Stimulated activated CD8-positive, alpha-beta memory T cell treated with anti-CD3 and anti-CD28 coated beads, Interleukin-7, amount 100 ng/mL, for 4 hours (primary cell): ENCODE data around the gene E2F1.
A peak's percentile ranks its signal among the peaks of the same experiment; 100 is the strongest.
"Not testable (repeated sequence)": the region's sequence is repeated elsewhere in the genome, so short reads cannot be mapped to it uniquely, and the experiment has no call there.

Experiments used
- DNase-seq, 2 donors: peaks; one replicate each; pipeline ENCODE4 v3.0.0-alpha.2; 2020; ENCODE audit warnings: low read depth in 2 of 2

Gene E2F1

DNA sequence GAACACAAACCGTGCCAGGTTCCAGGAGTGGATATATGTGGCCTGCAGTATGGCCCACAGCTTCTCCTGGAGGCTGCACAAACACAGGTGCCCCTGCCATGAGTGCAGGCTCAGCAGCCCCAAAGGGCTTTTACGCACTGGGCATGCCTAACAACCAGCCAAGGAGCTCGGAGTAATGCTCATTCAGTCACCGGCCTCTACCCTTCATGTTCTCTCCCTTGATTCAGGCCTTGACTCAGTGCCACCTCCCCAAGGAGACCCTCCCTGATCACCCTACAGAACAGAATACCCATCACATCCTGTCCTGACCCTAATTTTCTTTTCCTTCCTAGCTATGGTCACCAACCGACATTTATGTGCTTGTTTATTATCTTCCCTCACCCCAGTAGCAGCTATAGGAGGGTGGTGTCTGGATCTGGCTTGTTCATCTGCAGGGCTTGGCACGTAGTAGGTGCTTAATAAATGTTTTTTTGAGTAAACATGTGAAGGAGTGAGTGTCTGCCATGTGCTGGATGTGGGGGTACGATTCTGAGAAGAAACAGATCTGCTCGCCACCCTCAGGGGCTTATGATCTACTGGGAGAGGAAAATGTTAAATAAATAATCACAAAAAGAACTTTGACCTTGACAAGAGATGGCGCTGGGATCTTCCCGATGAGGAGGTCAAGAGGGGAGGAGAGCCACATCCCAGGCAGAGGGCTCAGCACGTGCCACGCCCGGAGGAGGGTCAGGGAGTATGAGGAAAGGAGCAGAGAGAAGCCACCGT, 24.7 kb upstream of the E2F1 start:
- DNase-seq = no peak

DNA sequence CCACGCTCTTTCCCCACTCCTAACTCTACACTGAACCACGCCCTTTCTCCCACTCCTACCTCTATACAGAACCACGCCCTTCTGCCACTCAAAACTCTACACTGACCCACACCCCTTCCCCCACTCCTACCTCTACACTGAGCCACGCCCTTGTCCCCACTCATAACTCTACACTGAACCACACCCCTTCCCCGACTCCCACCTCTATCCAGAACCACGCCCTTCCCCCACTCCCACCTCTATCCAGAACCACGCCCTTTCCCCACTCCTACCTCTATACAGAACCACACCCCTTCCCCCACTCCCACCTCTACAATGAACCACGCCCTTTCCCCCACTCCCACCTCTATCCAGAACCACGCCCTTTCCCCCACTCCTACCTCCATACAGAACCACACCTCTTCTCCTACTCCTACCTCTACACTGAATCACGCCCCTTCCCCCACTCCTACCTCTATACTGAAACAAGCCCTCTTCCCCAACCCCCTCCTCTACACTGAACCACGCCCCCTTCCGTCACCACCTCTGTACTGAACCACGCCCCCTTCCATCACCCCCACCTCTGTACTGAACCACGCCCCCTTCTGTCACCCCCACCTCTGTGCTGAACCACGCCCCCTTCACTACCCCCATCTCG, 23.8 kb upstream of the E2F1 start:
- no peak for DNase-seq

DNA sequence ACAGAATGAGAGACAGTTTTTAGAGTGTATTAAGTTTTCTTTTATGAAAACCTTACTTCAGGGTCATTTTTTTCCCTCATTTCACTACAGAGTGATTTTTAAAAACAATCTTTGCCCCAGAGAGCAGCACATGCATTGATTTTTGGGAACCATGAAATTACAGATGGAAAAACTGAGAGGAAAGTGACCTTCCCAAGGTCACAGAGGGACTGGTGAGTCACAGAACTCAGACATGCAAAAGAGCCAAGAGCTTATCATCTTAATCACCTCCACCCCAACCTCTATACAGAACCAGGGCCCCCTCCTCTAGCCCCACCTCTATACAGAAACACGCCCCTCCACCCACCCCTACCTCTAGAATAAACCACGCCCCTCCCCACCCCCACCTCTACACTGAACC, 23.2 kb upstream of the E2F1 start:
- no peak for DNase-seq

DNA sequence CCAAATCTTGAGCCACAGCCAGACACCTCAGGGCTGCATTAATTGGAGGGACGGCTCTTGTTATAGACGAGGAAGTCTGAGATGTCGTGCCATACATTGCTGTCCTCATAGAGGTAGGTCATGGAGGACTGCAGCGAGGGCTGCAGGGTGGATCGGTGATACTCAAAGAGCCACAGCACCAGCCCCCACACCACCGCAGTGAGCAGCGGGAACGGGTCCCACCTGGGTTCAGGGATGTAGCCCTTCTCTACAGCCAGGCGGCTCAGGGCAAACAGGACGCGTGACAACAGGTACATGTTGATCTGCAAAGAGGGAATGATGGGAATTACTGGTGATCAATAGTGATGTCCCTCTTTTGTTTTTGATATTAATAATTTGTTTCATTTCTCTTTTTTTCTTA, 21.5 kb upstream of the E2F1 start:
- DNase-seq = no peak

DNA sequence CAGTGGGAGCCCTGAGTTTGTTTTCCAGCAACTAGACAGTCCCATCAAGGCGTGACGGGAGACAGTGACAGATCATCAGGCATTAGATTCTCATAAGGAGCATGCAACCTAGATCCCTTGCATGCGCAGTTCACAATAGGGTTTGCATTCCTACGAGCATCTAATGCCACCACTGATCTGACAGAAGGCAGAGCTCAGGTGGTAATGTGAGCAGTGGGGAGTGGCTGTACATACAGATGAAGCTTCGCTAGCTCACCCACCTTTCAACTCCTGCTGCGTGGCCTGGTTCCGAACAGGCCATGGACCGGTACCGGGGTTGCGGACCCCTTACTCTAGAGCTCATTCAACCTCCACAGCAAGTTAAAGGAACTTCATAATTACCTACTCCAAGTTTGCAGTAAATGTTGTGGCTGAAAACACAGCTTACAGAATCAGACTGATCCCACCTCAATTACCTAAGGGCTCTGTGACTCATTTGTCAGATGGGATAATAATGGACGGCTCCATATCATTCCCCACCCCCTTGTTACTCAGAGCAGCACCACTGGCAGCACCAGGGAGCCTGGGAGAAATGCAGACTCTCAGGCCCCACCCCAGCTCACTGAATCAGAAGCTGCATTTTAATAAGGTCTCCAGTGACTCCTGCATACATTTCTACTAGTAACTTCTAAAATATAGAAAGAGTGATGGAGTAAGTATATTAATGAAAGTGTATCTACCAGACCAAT, 18.2 kb upstream of the E2F1 start:
- no peak for DNase-seq

DNA sequence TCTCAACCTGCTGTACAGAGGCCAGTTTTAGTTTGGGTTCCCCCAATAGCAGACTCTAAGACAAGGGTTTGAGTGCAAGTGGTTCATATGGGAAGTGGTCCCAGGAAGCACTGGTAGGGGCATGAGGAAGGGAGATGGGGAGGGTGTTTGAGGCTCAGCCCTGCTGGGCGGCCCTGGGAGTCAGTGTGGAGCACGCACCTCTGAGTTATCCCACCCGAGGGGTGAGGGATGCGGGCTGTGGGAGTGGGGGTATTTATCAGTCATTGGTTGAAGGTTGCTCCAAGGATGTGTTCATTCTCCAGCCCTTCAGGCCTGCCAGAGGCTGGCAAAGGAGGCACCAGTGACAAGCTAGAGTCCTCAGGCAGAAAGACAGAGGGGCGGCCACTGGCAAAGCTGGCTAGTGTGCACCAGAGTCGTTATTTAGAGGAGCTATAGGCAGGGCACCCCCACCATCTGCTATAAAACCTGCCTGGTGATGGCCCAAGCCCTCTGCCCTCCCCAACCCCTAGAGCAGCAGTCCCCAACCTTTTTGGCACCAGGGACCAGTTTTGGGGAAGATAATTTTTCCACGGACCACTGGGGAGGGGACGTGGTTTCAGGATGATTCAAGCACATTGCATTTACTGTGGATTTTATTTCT, 17.4 kb upstream of the E2F1 start:
- no peak for DNase-seq

DNA sequence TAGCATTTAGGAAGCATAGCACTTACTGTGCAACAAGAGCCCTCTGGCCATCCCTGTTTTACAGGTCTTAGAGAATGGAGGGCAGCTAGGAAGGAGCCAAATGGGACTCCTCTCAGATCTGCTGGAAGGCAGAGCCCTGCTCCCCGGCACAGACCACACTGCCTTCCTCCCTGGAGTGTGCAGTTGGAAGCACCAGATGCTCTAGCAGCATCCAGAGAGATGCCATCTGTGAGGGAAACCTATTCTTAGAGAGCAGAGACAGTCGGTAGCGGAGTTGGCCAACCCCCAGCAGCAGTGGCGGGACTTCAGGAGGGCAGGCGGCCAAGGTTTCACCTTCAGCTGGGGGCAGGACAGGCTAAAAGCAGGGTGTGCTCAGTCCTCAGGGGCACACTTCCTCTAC, 16.7 kb upstream of the E2F1 start:
- no peak for DNase-seq

DNA sequence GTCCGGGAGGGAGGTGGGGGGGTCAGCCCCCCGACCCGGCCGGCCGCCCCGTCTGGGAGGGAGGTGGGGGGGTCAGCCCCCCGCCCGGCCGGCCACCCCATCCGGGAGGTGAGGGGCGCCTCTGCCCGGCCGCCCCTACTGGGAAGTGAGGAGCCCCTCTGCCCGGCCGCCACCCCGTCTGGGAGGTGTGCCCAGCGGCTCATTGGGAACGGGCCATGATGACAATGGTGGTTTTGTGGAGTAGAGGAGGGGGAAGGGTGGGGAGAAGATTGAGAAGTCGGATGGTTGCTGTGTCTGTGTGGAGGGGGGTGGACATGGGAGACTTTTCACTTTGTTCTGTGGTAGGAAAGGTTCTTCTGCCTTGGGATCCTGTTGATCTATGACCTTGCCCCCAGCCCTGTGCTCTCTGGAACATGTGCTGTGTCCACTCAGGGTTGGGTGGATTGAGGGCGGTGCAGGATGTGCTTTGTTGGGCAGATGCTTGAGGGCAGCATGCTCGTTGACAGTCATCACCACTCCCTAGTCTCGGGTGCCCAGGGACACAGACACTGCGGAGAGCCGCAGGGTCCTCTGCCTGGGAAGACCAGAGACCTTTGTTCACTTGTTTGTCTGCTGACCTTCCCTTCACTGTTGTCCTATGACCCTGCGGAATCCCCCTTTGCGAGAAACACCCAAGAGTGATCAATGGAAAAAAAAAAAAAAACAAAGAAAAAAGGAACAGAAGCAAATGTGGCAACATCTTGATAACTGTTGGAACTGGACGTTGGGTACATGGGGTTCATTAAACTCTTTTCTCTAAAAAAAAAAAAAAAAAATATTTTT, 15.7 kb upstream of the E2F1 start:
- DNase-seq = no peak

DNA sequence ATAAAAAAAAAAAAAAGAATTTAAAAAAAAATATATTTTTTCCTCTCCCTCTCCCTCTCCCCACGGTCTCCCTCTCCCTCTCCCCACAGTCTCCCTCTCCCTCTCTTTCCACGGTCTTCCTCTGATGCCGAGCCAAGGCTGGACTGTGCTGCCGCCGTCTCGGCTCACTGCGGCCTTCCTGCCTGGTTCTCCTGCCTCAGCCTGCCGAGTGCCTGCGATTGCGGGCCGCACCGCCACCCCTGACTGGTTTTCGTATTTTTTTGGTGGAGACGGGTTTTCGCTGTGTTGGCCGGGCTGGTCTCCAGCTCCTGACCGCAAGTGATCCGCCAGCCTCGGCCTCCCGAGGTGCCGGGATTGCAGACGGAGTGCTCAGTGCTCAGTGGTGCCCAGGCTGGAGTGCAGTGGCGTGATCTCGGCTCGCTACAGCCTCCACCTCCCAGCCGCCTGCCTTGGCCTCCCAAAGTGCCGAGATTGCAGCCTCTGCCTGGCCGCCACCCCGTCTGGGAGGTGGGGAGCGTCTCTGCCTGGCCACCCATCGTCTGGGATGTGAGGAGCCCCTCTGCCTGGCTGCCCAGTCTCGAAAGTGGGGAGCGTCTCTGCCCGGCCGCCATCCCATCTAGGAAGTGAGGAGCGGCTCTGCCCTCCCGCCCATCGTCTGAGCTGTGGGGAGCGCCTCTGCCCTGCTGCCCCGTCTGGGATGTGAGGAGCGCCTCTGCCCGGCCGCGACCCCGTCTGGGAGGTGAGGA, 14.7 kb upstream of the E2F1 start:
- DNase-seq = not testable (repeated sequence)

DNA sequence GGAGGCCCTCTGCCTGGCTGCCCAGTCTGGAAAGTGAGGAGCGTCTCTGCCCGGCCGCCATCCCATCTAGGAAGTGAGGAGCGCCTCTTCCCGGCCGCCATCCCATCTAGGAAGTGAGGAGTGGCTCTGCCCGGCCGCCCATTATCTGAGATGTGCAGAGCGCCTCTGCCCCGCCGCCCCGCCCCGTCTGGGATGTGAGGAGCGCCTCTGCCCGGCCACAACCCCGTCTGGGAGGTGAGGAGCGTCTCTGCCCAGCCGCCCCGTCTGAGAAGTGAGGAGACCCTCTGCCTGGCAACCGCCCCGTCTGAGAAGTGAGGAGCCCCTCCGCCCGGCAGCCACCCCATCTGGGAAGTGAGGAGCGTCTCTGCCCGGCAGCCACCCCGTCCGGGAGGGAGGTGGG, 12.8 kb upstream of the E2F1 start:
- not testable (repeated sequence) for DNase-seq

DNA sequence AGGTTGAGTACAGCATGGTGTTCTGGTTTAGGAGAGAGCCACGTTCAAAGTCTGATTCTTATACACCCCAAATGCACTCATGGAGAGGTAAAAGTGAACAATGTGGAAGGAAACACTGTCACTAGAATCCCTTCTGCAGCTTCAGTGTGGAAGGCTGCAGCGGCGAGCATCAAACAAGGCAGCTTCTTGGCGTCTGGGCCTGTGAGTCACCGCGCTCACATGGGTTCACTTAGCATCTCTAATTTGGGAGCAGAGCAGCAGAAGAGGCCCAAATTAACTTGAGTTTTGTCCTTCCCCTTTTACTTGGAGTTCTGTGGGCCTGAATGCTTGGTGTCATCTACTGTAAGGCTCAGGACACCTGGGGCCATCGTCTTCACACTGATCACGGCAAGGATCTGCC, 10.9 kb upstream of the E2F1 start:
- no peak for DNase-seq

DNA sequence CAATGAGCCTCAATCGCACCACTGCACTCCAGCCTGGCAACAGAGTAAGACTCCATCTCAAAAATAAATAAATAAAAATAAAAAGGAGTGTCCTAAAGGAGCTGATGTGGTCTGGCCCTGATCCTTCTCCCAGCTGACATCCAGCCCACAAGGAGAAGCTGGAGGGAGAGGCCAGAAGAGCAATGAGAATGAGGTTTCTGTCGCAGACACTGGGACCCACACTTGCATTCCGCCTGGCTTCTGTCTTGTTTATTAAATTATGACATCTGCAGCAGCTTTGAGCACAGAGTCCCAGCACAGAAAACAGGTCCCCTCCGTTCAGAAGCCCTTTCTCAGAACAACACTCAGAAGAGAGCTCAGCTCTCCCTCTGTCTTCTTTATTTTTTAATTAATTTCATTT, 10.3 kb upstream of the E2F1 start:
- DNase-seq = no peak

DNA sequence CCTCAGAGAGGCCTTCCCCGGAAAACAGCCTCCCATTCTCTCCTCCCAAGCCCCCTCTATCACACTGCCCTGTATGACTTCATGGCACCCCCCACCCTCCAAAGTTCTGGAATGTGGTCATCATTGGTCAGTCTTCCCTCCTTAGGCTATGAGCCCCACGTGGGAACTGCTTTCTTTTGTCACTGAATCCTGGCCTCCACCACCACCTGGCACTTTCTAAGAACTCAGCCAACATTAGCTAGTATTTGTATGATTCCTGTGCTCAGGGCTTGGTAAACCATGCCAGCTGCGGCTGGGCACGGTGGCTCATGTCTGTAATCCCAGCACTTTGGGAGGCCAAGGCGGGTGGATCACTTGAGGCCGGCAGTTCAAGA, 8.4 kb upstream of the E2F1 start:
- no peak for DNase-seq

DNA sequence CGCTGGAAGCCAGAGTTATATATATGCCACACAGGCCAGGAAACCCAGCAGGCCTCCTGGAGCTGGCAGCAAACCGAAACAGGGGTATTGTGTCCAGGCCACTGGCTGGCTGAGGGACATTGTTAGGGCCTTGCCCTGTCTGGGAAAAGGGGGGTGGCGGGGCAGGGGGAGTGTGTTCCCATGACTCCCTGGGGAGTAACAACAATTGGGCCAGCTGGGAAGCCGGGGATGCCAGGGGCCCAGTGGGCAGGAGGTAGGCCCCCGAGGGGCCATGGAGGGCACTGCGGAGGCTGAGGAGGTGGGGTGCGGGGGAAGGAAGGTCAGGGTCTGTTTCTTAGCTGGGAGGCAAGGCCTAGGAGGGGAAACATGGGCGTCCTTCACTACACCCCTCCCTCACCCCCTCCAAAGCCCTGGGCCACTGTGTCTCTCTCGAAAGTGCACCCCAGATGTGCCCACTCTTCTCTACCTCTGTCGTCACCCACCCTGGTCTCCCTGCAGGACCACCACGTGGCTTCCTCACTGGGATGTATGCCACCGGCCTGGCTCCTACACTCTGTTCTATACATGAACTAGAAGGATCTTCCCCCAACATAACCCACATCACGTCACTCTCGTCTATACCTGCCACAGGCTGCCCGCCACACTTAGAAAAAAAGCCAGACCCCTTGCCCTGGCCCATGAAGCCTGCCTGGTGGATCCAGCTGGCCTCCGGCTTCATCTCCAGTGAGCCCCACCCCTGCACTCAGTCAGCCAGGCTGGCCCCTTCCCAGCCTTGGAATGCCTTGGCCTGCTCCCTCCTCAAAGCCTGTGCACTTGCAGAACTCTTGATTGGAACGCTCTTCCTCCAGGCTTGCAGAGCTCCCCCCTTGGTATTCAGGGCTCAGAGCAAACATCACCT, 7.8 kb upstream of the E2F1 start:
- DNase-seq = no peak

DNA sequence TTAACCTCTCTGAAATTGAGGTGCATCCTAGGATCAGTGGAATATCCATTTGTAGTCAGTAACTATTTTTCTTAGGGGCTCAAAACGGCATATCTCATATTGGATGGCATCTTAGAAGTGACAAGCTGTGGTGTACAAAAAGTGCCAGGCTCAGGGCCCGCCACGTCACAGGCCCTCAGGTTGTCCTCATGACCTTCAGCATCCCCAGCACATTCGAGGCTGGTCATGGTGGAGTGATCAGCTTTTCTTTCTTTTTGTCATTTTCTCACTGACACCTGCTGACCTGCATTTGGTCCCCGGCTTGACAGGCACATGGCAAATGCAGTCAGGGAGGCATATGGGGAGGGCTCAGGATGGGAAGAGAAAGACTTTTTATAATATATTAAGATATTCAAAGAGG, 7.1 kb upstream of the E2F1 start:
- no peak for DNase-seq

DNA sequence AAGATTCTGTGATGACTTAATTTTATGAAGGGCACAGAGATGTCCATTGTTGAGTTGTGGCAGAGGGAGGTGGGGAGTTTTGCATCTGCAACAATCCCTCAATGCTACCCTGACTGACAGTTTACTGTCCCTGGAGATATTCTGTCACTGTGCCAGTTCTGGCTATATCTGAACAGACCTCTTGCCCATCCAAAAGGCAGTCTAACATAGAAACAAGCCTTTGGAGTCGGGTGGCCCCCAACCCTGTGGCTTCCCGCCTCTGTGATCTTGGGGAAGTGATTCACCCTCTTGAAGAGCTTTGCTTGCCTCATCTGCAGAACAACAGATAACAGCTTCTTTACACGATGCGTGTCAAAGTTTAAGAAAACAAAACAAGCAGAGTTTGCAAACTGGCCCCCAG, 3.8 kb upstream of the E2F1 start:
- peak; percentile 31 to 45 for DNase-seq

DNA sequence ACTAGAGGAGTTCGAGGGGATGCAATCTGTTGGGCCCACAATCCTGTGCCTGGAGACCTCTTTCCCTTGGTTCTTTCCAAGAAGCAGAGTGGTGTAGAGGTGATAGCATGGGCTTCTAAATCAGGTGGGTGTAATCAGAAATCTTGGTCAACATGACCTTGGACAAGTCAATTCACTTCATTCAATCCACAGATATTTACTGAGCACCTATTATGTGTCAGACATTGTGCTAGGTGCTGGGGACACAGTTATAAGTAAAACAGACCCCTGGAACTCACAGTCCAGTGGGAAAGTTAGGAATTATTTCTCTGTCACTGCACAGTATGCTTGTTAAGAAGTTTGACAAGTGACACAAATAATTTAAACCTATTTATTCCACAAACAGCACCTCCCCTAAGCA, 3.3 kb upstream of the E2F1 start:
- DNase-seq = no peak

DNA sequence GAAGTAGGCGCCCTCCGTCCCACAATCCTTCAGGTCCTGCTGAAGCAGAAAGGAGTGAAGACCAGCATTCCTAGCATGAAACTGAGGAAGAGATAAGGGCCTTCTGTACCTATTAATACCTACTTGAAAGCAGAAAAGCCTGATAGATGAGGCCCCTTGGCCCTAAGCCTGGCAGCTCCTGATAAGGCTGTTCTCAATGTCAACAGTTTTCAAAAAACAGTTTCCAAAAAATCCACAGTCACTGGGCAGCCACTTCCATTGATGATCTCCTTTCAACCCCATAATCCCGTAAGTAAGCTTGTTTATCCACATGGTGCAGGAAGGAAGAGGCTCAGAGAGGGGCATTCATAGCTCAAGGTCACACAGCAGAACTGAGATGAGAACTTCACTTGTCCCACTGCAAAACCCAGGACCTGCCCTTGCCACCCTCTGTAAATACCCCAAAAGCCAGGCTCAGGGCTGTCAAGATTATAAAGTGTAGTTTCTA, 2.8 kb upstream of the E2F1 start:
- DNase-seq = no peak

DNA sequence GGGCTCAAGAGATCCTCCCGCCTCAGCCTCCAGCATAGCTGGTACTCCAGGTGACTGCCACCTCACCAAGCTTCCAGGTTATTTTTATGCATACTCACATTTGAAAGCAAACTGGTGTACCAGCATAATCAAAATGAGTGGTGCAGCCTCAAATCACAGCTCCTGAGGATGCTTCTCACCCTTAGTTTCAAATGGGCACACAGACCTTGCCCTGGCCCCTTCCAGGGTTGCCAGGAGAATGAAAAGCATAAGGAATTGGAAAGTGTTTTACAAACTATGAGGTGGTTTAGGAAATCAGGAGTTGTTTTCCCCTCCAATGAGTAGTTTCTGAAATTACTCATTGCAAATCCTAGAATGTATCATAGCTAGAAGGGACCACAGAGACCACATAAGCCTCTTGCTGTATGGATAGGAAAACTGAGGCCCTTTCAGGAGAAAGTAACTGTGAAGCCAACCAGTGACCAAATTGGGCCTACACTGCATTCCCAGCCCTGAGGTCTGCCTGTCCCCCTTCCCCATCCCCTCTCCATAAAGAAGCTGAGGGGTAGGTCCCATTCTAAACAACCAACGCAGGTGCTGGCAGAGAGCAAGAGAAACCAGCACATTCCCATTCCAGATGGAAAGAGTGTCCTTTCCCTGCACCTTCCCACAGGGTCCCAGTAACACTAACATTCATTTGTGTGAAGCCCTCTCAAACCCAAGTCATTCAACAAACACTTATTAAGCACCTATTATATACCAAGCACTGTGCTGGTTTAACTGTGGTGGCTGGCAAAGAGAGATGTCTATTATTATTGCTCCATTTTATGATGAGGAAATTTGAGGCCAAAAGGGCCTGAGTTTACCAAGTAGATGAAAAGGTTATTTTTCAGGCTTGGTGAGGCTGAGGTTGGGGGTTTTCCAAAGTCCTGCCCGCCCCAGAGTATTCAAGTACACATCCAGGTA, 2.1 kb upstream of the E2F1 start:
- no peak for DNase-seq
